SK-N-SH treated with all-trans-retinoic acid at 6 μM for 48 hours (cell line): Measurements from ENCODE around the gene HDC.

Experiments
- ATAC-seq: fragments of 200-7000 bp; cut with Tn5 transposase; 3 replicates; pipeline ENCODE4 v1.9.1; 2020; ENCODE audit warnings: mild to moderate bottlenecking, moderate library complexity
- ARNTL ChIP-seq: fragments of 450-650 bp; formaldehyde crosslinking; IDR thresholded peaks from 2 replicates; pipeline ENCODE4 v1.5.0; 2020; ENCODE audit warnings: low read depth, mild to moderate bottlenecking, moderate library complexity, borderline replicate concordance
- BACH2 ChIP-seq: fragments of 250-450 bp; sonication (Bioruptor Pico); IDR thresholded peaks from 2 replicates; pipeline ENCODE4 v1.9.0; 2021; ENCODE audit warnings: mild to moderate bottlenecking, borderline replicate concordance
- CREB5 ChIP-seq: fragments of 250-450 bp; sonication (Bioruptor Pico); IDR thresholded peaks from 2 replicates; pipeline ENCODE4 v1.5.1; 2020; ENCODE audit warnings: low read depth, mild to moderate bottlenecking, moderate library complexity
- CSDC2 ChIP-seq: fragments of 250-450 bp; sonication (Bioruptor Pico); IDR thresholded peaks from 2 replicates; pipeline ENCODE4 v1.5.0; 2020; ENCODE audit warnings: mild to moderate bottlenecking, moderate library complexity
- CSRNP3 ChIP-seq: fragments of 250-450 bp; sonication (Bioruptor Pico); IDR thresholded peaks from 2 replicates; pipeline ENCODE4 v1.5.1; 2021; ENCODE audit warnings: mild to moderate bottlenecking, moderate library complexity
- ESRRG ChIP-seq: fragments of 250-450 bp; sonication (Bioruptor Pico); IDR thresholded peaks from 2 replicates; pipeline ENCODE4 v1.6.1; 2021; ENCODE audit warnings: mild to moderate bottlenecking
- GLIS3 ChIP-seq: fragments of 250-450 bp; sonication (Bioruptor Pico); IDR thresholded peaks from 2 replicates; pipeline ENCODE4 v1.5.0; 2020; ENCODE audit warnings: mild to moderate bottlenecking, moderate library complexity
- ISL1 ChIP-seq: fragments of 250-450 bp; sonication (Bioruptor Pico); IDR thresholded peaks from 2 replicates; pipeline ENCODE4 v2.1.2; 2022; ENCODE audit warnings: mild to moderate bottlenecking, moderate library complexity
- OSR1 ChIP-seq: fragments of 250-450 bp; sonication (Bioruptor Pico); IDR thresholded peaks from 2 replicates; pipeline ENCODE4 v1.8.0; 2022; ENCODE audit warnings: moderate library complexity, mild to moderate bottlenecking, inconsistent platforms
- PPARA ChIP-seq: fragments of 250-450 bp; sonication (Bioruptor Pico); IDR thresholded peaks from 2 replicates; pipeline ENCODE4 v1.5.0; 2020; ENCODE audit warnings: mild to moderate bottlenecking, borderline replicate concordance
- RARB ChIP-seq: fragments of 250-450 bp; sonication (Bioruptor Pico); IDR thresholded peaks from 2 replicates; pipeline ENCODE4 v1.8.0; 2021; ENCODE audit warnings: mild to moderate bottlenecking, moderate library complexity
- SNAI2 ChIP-seq: fragments of 250-450 bp; sonication (Bioruptor Pico); IDR thresholded peaks from 2 replicates; pipeline ENCODE4 v1.5.0; 2020; ENCODE audit warnings: mild to moderate bottlenecking, moderate library complexity
- TCF4 ChIP-seq: fragments of 250-450 bp; sonication (Bioruptor Pico); IDR thresholded peaks from 2 replicates; pipeline ENCODE4 v1.8.0; 2021; ENCODE audit warnings: mild to moderate bottlenecking, moderate library complexity, borderline replicate concordance
- TOX ChIP-seq: fragments of 250-450 bp; sonication (Bioruptor Pico); IDR thresholded peaks from 2 replicates; pipeline ENCODE4 v1.8.0; 2021; ENCODE audit warnings: mild to moderate bottlenecking, moderate library complexity, borderline replicate concordance
- TSHZ2 ChIP-seq: fragments of 250-450 bp; sonication (Bioruptor Pico); IDR thresholded peaks from 2 replicates; pipeline ENCODE4 v1.5.0; 2020; ENCODE audit warnings: mild to moderate bottlenecking, moderate library complexity
- ZC3H10 ChIP-seq: fragments of 250-450 bp; sonication (Bioruptor Pico); IDR thresholded peaks from 2 replicates; pipeline ENCODE4 v1.5.1; 2021; ENCODE audit warnings: mild to moderate bottlenecking, moderate library complexity
- ZFP3 ChIP-seq: fragments of 250-450 bp; sonication (Bioruptor Pico); IDR thresholded peaks from 2 replicates; pipeline ENCODE4 v1.5.0; 2020; ENCODE audit warnings: mild to moderate bottlenecking, moderate library complexity
- ZFP30 ChIP-seq: fragments of 450-650 bp; formaldehyde crosslinking; IDR thresholded peaks from 2 replicates; pipeline ENCODE4 v1.5.0; 2022; ENCODE audit warnings: mild to moderate bottlenecking, moderate library complexity
- ZNF565 ChIP-seq: fragments of 450-650 bp; formaldehyde crosslinking; conservative IDR thresholded peaks from 2 replicates; pipeline ENCODE4 v1.5.0; 2020; ENCODE audit warnings: low read depth, mild to moderate bottlenecking, moderate library complexity
- ZNF70 ChIP-seq: fragments of 450-650 bp; formaldehyde crosslinking; IDR thresholded peaks from 2 replicates; pipeline ENCODE4 v1.5.0; 2020; ENCODE audit warnings: mild to moderate bottlenecking, moderate library complexity
- ZNF8 ChIP-seq: fragments of 450-650 bp; formaldehyde crosslinking; IDR thresholded peaks from 2 replicates; pipeline ENCODE4 v1.5.0; 2020; ENCODE audit warnings: mild to moderate bottlenecking, moderate library complexity

The HDC gene

GRCh38 chr15:50228866-50229265 lies 36.7 kb downstream of the HDC start:
- no peak for TF ChIP-seq GLIS3 (CRISPR knock-in tag)
- no peak for TF ChIP-seq TSHZ2 (CRISPR knock-in tag)
- TF ChIP-seq ZFP3 (CRISPR knock-in tag), result no peak
- TF ChIP-seq ZNF565, result no peak
- TF ChIP-seq CREB5 (CRISPR knock-in tag), result no peak
- no peak for TF ChIP-seq TOX (CRISPR knock-in tag)
- TF ChIP-seq ARNTL (CRISPR knock-in tag), result no peak
- no peak for TF ChIP-seq RARB (CRISPR knock-in tag)
- no peak for TF ChIP-seq ZNF8 (CRISPR knock-in tag)
- TF ChIP-seq SNAI2 (CRISPR knock-in tag), result no peak
- no peak for ATAC-seq

DNA sequence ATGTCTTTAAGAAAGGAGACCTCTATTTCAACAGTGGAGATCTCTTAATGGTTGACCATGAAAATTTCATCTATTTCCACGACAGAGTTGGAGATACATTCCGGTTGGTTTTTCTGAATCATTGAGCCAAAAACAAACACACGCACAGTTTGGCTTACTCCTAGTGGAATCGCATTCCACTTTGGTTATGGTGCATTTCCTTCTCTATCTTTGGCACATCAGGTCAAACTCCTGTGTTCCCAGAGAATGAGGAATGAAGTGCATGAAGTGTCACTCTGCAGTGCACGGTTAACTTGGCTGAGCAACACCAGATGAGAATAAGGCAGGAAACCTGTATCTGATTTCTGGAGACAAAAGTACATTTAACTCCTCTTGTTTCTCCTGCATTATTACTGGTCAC lies 38.5 kb downstream of the HDC start:
- ATAC-seq, result no peak
- no peak for TF ChIP-seq ZNF70

GRCh38 chr15:50225938-50226337 lies 39.6 kb downstream of the HDC start:
- ATAC-seq, result no peak

More at GRCh38 chr15:50225938-50226337, 39.6 kb downstream of the HDC start:
- TF ChIP-seq ZNF565 (no peak), ZC3H10 (CRISPR knock-in tag) (no peak), OSR1 (CRISPR knock-in tag) (no peak), ARNTL (CRISPR knock-in tag) (no peak), ESRRG (CRISPR knock-in tag) (no peak), CSDC2 (CRISPR knock-in tag) (no peak), RARB (CRISPR knock-in tag) (no peak), PPARA (CRISPR knock-in tag) (no peak), ISL1 (CRISPR knock-in tag) (no peak), ZNF8 (CRISPR knock-in tag) (no peak), ZFP30 (CRISPR knock-in tag) (no peak), TSHZ2 (CRISPR knock-in tag) (no peak), SNAI2 (CRISPR knock-in tag) (no peak), ZFP3 (CRISPR knock-in tag) (no peak), CREB5 (CRISPR knock-in tag) (no peak), CSRNP3 (CRISPR knock-in tag) (no peak), BACH2 (no peak), TCF4 (CRISPR knock-in tag) (no peak), TOX (CRISPR knock-in tag) (no peak)
